Measurements from ENCODE around the gene IPPK.

IPPK gene

GRCh38 chr9:92679413-92680165, 9.7 kb upstream of the IPPK start:
- in situ Hi-C loops (cut with MboI; ENCODE audit: low sequenced_read_pairs, unreplicated experiment), result no loop called here
- no peak for TF ChIP-seq CTCF (IDR thresholded peaks at IDR 0.05; ENCODE audit: borderline replicate concordance, control extremely low read depth, extremely low read depth, insufficient read depth, missing control alignments)
- DNase-seq (ENCODE audit: low spot score), result no peak

DNA sequence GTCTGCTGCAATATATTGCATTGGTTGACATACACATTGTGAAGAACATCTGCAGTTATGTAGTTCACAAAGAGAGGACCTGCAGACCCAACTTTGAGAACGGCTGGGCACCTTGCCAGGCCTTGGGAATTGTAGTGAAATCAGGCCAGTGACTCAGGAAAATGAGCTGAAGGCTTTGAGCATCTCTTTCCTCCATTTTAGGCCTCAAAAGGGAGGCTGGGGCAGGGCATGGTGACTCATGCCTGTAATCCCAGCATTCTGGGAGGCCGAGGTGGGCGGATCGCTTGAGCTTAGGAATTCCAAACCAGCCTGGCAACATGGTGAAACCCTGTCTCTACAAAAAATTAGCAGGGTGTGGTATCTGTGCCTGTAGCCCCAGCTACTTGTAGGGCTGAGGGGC, 1.4 kb upstream of the IPPK start:
- no peak for TF ChIP-seq CTCF (IDR thresholded peaks at IDR 0.05; ENCODE audit: borderline replicate concordance, control extremely low read depth, extremely low read depth, insufficient read depth, missing control alignments)
- DNase-seq (ENCODE audit: low spot score), result no peak
- in situ Hi-C loops (cut with MboI; ENCODE audit: low sequenced_read_pairs, unreplicated experiment), result no loop called here

- DNase-seq (ENCODE audit: low spot score), result peak; percentile 65
- in situ Hi-C loops (cut with MboI; ENCODE audit: low sequenced_read_pairs, unreplicated experiment), result no loop called here
- TF ChIP-seq CTCF (IDR thresholded peaks at IDR 0.05; ENCODE audit: borderline replicate concordance, control extremely low read depth, extremely low read depth, insufficient read depth, missing control alignments), result no peak
Measured at GRCh38 chr9:92669527-92669889, 423 bp downstream of the IPPK start.

DNA sequence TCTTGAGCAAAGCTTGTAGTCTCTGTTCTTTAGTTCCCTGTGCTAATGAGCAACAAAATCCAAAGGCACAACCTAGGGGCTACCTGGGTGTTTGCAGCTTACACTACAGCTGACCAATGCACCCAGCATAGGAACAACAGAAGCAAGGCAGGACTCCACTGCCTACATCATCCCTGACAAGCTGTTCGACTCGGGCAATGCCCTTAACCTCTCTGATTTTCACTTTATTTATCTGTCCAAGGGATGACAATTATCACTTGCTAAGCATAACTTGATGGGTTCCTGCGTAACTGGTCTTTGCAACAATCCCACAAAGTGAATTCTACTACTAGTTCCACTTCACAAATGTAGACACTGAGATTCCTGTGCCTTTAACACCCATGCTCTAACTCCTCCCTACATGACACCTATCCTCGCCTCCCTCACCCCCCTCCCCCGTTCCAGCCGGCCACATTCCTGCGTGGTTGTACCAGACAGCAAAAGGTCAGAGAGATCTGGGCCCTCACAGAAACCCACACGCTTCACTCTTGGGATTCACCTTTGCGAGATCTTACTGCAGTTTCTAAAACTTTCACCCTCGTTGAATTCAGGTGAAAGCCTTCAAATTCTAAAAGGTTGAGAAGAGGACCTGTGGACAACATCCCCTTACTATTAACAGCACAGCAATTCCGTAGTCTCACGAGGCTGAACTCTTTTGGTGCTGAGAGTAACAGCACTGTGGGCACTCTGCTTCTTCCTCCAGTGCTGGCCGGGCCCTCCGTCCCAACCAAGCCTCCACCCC, 995 bp downstream of the IPPK start:
- no peak for TF ChIP-seq CTCF (IDR thresholded peaks at IDR 0.05; ENCODE audit: borderline replicate concordance, control extremely low read depth, extremely low read depth, insufficient read depth, missing control alignments)
- in situ Hi-C loops (cut with MboI; ENCODE audit: low sequenced_read_pairs, unreplicated experiment), result no loop called here
- DNase-seq (ENCODE audit: low spot score), result no peak

- TF ChIP-seq CTCF (IDR thresholded peaks at IDR 0.05; ENCODE audit: borderline replicate concordance, control extremely low read depth, extremely low read depth, insufficient read depth, missing control alignments), result no peak
- in situ Hi-C loops (cut with MboI; ENCODE audit: low sequenced_read_pairs, unreplicated experiment), result no loop called here
- no peak for DNase-seq (ENCODE audit: low spot score)
Measured at GRCh38 chr9:92666912-92667532, 2.9 kb downstream of the IPPK start.

- in situ Hi-C loops (cut with MboI; ENCODE audit: low sequenced_read_pairs, unreplicated experiment), result no loop called here
- no peak for TF ChIP-seq CTCF (IDR thresholded peaks at IDR 0.05; ENCODE audit: borderline replicate concordance, control extremely low read depth, extremely low read depth, insufficient read depth, missing control alignments)
- DNase-seq (ENCODE audit: low spot score), result no peak
Measured at GRCh38 chr9:92666236-92666635, 3.7 kb downstream of the IPPK start.
